Kidney (tissue), 14 donors: ENCODE data around the gene SLC25A12. TPM values are rescaled to one million over a fixed set of nuclear protein-coding genes. Genes with fewer than 3 reads are reported as not detected.

Experiments used
- DNase-seq, 5 donors: peaks; one replicate each; pipeline ENCODE4 v3.0.0-alpha.2; 2013 to 2020
- FAIRE-seq: peaks from 2 replicates; lab custom pipeline; 2012; peaks lifted over from hg19 to GRCh38; lab: Jason Lieb, UNC
- H3K27ac ChIP-seq, 2 donors: one replicate each; pipeline ENCODE4 v1.7.0; 2013; ENCODE audit warnings: low read depth in 2 of 2, low read length in 2 of 2, inconsistent platforms in 1 of 2
- H3K27me3 ChIP-seq: one replicate; pipeline ENCODE4 v1.7.1; 2013; ENCODE audit warnings: low read length, inconsistent platforms; ENCODE audit not compliant: control insufficient read depth, insufficient read depth
- H3K36me3 ChIP-seq, 3 donors: one replicate each; pipeline versions ENCODE4 v1.7.0 to v1.7.1; 2013; ENCODE audit warnings: low read length in 3 of 3, control low read depth in 1 of 3, inconsistent platforms in 1 of 3; ENCODE audit not compliant: insufficient read depth in 3 of 3, control insufficient read depth in 2 of 3
- H3K4me1 ChIP-seq, 3 donors: one replicate each; pipeline versions ENCODE4 v1.7.0 to v1.7.1; 2013; ENCODE audit warnings: low read length in 3 of 3, inconsistent platforms in 1 of 3, low read depth in 1 of 3; ENCODE audit not compliant: control insufficient read depth in 2 of 3, insufficient read depth in 2 of 3
- H3K4me3 ChIP-seq, 3 donors: one replicate each; pipeline versions ENCODE4 v1.7.0 to v1.8.1; 2013; ENCODE audit warnings: low read length in 3 of 3, control low read depth in 1 of 3, inconsistent platforms in 1 of 3
- H3K9ac ChIP-seq, 3 donors: one replicate each; pipeline versions ENCODE4 v1.7.0 to v1.7.1; 2013; ENCODE audit warnings: low read length in 3 of 3, control low read depth in 1 of 3, inconsistent platforms in 1 of 3
- H3K9me3 ChIP-seq, 3 donors: one replicate each; pipeline versions ENCODE4 v1.7.0 to v1.7.1; 2013; ENCODE audit warnings: low read length in 3 of 3, control low read depth in 1 of 3, inconsistent platforms in 1 of 3; ENCODE audit not compliant: control insufficient read depth in 2 of 3, insufficient read depth in 1 of 3
- CTCF ChIP-seq: IDR thresholded peaks from 3 replicates; pipeline ENCODE4 v1.5.1; 2012; ENCODE audit warnings: mild to moderate bottlenecking, moderate library complexity, borderline replicate concordance; ENCODE audit not compliant: insufficient read depth; ENCODE audit errors: extremely low read depth
- intact Hi-C: fragments of 100-400 bp; cut with DNase I; formaldehyde crosslinking; loops from one replicate; pipeline ENCODE4 v1.11.1; 2022
- polyA plus RNA-seq: library from polyadenylated mRNA; stranded (reverse); fragments of 350-450 nt; fragmentation: Illumina TruSeq; extraction: RNeasy Lipid Tissue Mini Kit (QIAGEN cat#74804); gene quantifications from one replicate; pipeline ENCODE4 v1.2.3, GENCODE V29; 2014; ENCODE audit warnings: low read depth, low replicate concordance; ENCODE audit not compliant: insufficient read depth
- total RNA-seq: library from RNA; stranded (reverse); fragmentation: NEBNext Ultra II Directional; extraction: Animal tissue kit (Norgen Biotek cat#: 25700); gene quantifications from one replicate; pipeline ENCODE4 v1.2.1, GENCODE V29; 2021
- donor health status: control.
- donor health status: control.
- donor health status: control.
- donor health status: control.
- donor health status: control.
- donor health status: DM: yes; HTN: yes; CAD: no.
- donor health status: Normal renal cell carcinoma (clear cell type).

SLC25A12 gene
- total and polyA plus RNA-seq, 2 donors from 2014 or later = 21.8 to 24.8 TPM

GRCh38 chr2:171879865-171880264 lies 14.2 kb downstream of the SLC25A12 start:
- intact Hi-C loops = no loop called here
- Histone ChIP-seq H3K27me3 (no peaks in the 10 kb centered on the region), H3K9ac (no peak overlapping the region), H3K4me3 (no peak overlapping the region), H3K36me3 (peaks cover 0 to 2% (median 0%) of the 10 kb centered on the region in 3 donors), H3K9me3 (no peaks in the 10 kb centered on the region), H3K4me1 (peaks cover 0 to 8% (median 3%) of the 10 kb centered on the region in 3 donors), H3K27ac (no peak overlapping the region)
- DNase-seq (no peak), FAIRE-seq (no peak)
- no peak for TF ChIP-seq CTCF

- Histone ChIP-seq H3K4me1 (peaks cover 0 to 8% (median 3%) of the 10 kb centered on the region in 3 donors), H3K4me3 (no peak overlapping the region), H3K27me3 (no peaks in the 10 kb centered on the region), H3K36me3 (peaks cover 0 to 3% (median 0%) of the 10 kb centered on the region in 3 donors), H3K9me3 (no peaks in the 10 kb centered on the region), H3K9ac (no peak overlapping the region), H3K27ac (no peak overlapping the region)
- no peak for TF ChIP-seq CTCF
- DNase-seq = peak in 2 of 5 donors; percentile 21 to 30
- intact Hi-C loops = no loop called here
- FAIRE-seq = no peak
These were observed 15.5 kb downstream of the SLC25A12 start for GRCh38 chr2:171878481-171878993.

GRCh38 chr2:171874963-171875362 lies 19.1 kb downstream of the SLC25A12 start:
- Histone ChIP-seq H3K27ac (no peak overlapping the region), H3K4me3 (no peak overlapping the region), H3K27me3 (no peaks in the 10 kb centered on the region), H3K9ac (no peak overlapping the region), H3K4me1 (peaks cover 0 to 8% (median 3%) of the 10 kb centered on the region in 3 donors), H3K9me3 (no peaks in the 10 kb centered on the region), H3K36me3 (peaks cover 0 to 3% (median 0%) of the 10 kb centered on the region in 3 donors)
- TF ChIP-seq CTCF = no peak
- intact Hi-C loops = no loop called here
- FAIRE-seq = no peak
- DNase-seq = no peak

GRCh38 chr2:171874517-171874916 lies 19.5 kb downstream of the SLC25A12 start:
- TF ChIP-seq CTCF = no peak
- no peak for DNase-seq
- Histone ChIP-seq H3K4me3 (no peak overlapping the region), H3K9ac (no peak overlapping the region), H3K9me3 (no peaks in the 10 kb centered on the region), H3K27ac (no peak overlapping the region), H3K36me3 (peaks cover 0 to 3% (median 0%) of the 10 kb centered on the region in 3 donors), H3K4me1 (peaks cover 0 to 8% (median 3%) of the 10 kb centered on the region in 3 donors), H3K27me3 (no peaks in the 10 kb centered on the region)
- intact Hi-C loops = no loop called here
- no peak for FAIRE-seq
